ENCODE measurements around the gene CARD14. TPM values are rescaled to one million over a fixed set of nuclear protein-coding genes. Genes with fewer than 3 reads are reported as not detected.

CARD14 gene
- polyA plus RNA-seq, 1 experiment, result not detected

- no peak overlapping the region for H3K27ac ChIP-seq (ENCODE audit: low read depth, low read length)
- no peak for TF ChIP-seq CTCF (IDR thresholded peaks at IDR 0.05; ENCODE audit: low read depth, low read length)
- H3K9me3 ChIP-seq (ENCODE audit: control insufficient read depth, insufficient read depth, low read length), result no peaks in the 10 kb centered on the region
- ChIA-PET POLR2A (no interaction called here), CTCF (no interaction called here)
- DNase-seq (ENCODE audit: low read depth, low spot score), result no peak
- H3K27me3 ChIP-seq (ENCODE audit: control insufficient read depth, insufficient read depth, low read length), result no peaks in the 10 kb centered on the region
- H3K4me3 ChIP-seq (ENCODE audit: low read depth, low read length), result no peak overlapping the region
Measured at GRCh38 chr17:80210348-80211108, 40.7 kb downstream of the CARD14 start.

GRCh38 chr17:80212109-80212508, 42.3 kb downstream of the CARD14 start:
- Histone ChIP-seq H3K9me3 (ENCODE audit: control insufficient read depth, insufficient read depth, low read length) (no peaks in the 10 kb centered on the region; the same call in 1 of the 2 replicates), H3K4me3 (ENCODE audit: low read depth, low read length) (no peak overlapping the region), H3K27ac (ENCODE audit: low read depth, low read length) (no peak overlapping the region), H3K27me3 (ENCODE audit: control insufficient read depth, insufficient read depth, low read length) (no peaks in the 10 kb centered on the region)
- POLR2A ChIA-PET, result no interaction called here
- TF ChIP-seq CTCF (IDR thresholded peaks at IDR 0.05; ENCODE audit: low read depth, low read length), result no peak
- DNase-seq (ENCODE audit: low read depth, low spot score), result no peak
- CTCF ChIA-PET, result no interaction called here

GRCh38 chr17:80212511-80212910, 42.7 kb downstream of the CARD14 start:
- ChIA-PET POLR2A (interaction anchor here (0.6 kb wide), 1 partner anchor 1203 kb away, joined by 3 read pairs; the partner anchor contains the start of gene CANT1), CTCF (no interaction called here)
- no peak for TF ChIP-seq CTCF (IDR thresholded peaks at IDR 0.05; ENCODE audit: low read depth, low read length)
- H3K9me3 ChIP-seq (ENCODE audit: control insufficient read depth, insufficient read depth, low read length), result no peaks in the 10 kb centered on the region; the same call in 1 of the 2 replicates
- DNase-seq (ENCODE audit: low read depth, low spot score), result no peak
- H3K4me3 ChIP-seq (ENCODE audit: low read depth, low read length), result no peak overlapping the region
- no peak overlapping the region for H3K27ac ChIP-seq (ENCODE audit: low read depth, low read length)
- no peaks in the 10 kb centered on the region for H3K27me3 ChIP-seq (ENCODE audit: control insufficient read depth, insufficient read depth, low read length)

GRCh38 chr17:80212962-80213642, 43.3 kb downstream of the CARD14 start:
- no peaks in the 10 kb centered on the region; the same call in 1 of the 2 replicates for H3K9me3 ChIP-seq (ENCODE audit: control insufficient read depth, insufficient read depth, low read length)
- POLR2A ChIA-PET, result interaction anchor here (0.6 kb wide), 1 partner anchor 1204 kb away, joined by 3 read pairs; the partner anchor contains the start of gene CANT1
- H3K4me3 ChIP-seq (ENCODE audit: low read depth, low read length), result no peak overlapping the region
- CTCF ChIA-PET, result no interaction called here
- H3K27ac ChIP-seq (ENCODE audit: low read depth, low read length), result no peak overlapping the region
- no peak for TF ChIP-seq CTCF (IDR thresholded peaks at IDR 0.05; ENCODE audit: low read depth, low read length)
- no peaks in the 10 kb centered on the region for H3K27me3 ChIP-seq (ENCODE audit: control insufficient read depth, insufficient read depth, low read length)
- DNase-seq (ENCODE audit: low read depth, low spot score), result no peak

GRCh38 chr17:80213643-80213975, 43.8 kb downstream of the CARD14 start:
- no peak for TF ChIP-seq CTCF (IDR thresholded peaks at IDR 0.05; ENCODE audit: low read depth, low read length)
- ChIA-PET CTCF (no interaction called here), POLR2A (no interaction called here)
- Histone ChIP-seq H3K9me3 (ENCODE audit: control insufficient read depth, insufficient read depth, low read length) (no peaks in the 10 kb centered on the region; the same call in 1 of the 2 replicates), H3K27ac (ENCODE audit: low read depth, low read length) (no peak overlapping the region), H3K4me3 (ENCODE audit: low read depth, low read length) (no peak overlapping the region), H3K27me3 (ENCODE audit: control insufficient read depth, insufficient read depth, low read length) (no peaks in the 10 kb centered on the region)
- DNase-seq (ENCODE audit: low read depth, low spot score), result no peak

Data from AG04450 (cell line).